Measurements from ENCODE around the gene TENM3.
"Not testable (repeated sequence)": the region's sequence is repeated elsewhere in the genome, so short reads cannot be mapped to it uniquely, and the experiment has no call there.

The TENM3 gene

DNA sequence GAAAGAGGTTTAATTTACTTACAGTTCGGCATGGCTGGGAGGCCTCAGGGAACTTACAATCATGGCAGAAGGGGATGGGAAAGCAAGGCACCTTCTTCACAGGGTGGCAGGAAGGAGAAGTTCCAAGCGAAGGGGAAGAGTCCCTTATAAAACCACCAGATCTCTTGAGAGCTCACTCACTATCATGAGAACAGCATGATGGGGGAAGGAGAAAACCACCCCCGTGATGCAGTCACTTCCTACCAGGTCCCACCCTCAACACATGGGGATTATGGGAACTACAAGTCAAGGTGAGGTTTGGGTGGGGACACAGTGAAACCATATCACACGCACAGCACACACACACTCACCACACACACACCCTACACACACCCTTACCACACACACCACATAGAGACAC is 569.7 kb downstream of the TENM3 start:
- no peak overlapping the region for H3K27ac ChIP-seq
- TF ChIP-seq ZFX (IDR thresholded peaks at IDR 0.05; ENCODE audit: borderline replicate concordance): no peak
- TF ChIP-seq, protein P1, sequence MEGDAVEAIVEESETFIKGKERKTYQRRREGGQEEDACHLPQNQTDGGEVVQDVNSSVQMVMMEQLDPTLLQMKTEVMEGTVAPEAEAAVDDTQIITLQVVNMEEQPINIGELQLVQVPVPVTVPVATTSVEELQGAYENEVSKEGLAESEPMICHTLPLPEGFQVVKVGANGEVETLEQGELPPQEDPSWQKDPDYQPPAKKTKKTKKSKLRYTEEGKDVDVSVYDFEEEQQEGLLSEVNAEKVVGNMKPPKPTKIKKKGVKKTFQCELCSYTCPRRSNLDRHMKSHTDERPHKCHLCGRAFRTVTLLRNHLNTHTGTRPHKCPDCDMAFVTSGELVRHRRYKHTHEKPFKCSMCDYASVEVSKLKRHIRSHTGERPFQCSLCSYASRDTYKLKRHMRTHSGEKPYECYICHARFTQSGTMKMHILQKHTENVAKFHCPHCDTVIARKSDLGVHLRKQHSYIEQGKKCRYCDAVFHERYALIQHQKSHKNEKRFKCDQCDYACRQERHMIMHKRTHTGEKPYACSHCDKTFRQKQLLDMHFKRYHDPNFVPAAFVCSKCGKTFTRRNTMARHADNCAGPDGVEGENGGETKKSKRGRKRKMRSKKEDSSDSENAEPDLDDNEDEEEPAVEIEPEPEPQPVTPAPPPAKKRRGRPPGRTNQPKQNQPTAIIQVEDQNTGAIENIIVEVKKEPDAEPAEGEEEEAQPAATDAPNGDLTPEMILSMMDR (IDR thresholded peaks at IDR 0.05): no peak

DNA sequence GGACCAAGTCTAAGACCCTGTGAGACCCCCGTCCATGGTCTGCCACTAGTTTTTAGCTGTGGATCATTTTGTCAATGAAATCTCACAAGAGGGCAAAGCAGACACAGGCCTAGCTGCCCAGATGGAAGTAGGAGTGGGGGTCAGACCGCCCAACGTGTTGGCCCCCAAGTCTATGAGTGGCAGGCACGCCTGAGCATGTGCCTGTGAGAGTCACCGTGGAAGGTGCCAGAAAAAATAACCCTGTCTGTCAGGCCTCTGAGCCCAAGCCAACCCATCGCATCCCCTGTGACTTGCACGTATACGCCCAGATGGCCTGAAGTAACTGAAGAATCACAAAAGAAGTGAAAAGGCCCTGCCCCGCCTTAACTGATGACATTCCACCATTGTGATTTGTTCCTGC is 570.9 kb downstream of the TENM3 start:
- not testable (repeated sequence) for H3K27ac ChIP-seq

GRCh38 chr4:182818926-182819730 is 575.9 kb downstream of the TENM3 start:
- H3K27ac ChIP-seq: no peak overlapping the region
- TF ChIP-seq, protein P1 (IDR thresholded peaks at IDR 0.05): no peak
- no peak for TF ChIP-seq ZFX (IDR thresholded peaks at IDR 0.05; ENCODE audit: borderline replicate concordance)

GRCh38 chr4:182819751-182820150 is 576.5 kb downstream of the TENM3 start:
- no peak overlapping the region for H3K27ac ChIP-seq
- TF ChIP-seq, protein P1 (IDR thresholded peaks at IDR 0.05): no peak
- no peak for TF ChIP-seq ZFX (IDR thresholded peaks at IDR 0.05; ENCODE audit: borderline replicate concordance)

DNA sequence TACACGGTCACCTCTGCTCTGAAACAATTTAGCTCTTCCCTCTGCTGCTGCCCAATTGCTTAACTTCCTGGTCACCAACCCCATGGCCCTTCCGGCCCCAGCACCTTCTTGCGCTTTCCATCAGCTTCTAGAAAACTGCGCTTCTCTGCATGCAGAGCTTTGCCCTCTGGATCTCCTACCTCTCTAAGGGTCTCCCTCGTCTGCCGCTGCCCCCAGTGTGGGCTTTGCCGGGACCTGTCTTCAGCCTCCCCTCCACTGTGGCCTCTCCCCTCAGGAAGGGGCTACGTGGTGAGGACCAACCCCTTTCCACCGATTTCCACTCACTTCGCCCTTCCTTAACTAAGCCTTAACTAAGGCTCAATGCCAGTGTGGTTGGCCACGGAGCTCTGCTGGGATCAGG is 579.4 kb downstream of the TENM3 start:
- no peak overlapping the region for H3K27ac ChIP-seq
- TF ChIP-seq, protein P1 (IDR thresholded peaks at IDR 0.05): no peak
- TF ChIP-seq ZFX (IDR thresholded peaks at IDR 0.05; ENCODE audit: borderline replicate concordance): no peak

DNA sequence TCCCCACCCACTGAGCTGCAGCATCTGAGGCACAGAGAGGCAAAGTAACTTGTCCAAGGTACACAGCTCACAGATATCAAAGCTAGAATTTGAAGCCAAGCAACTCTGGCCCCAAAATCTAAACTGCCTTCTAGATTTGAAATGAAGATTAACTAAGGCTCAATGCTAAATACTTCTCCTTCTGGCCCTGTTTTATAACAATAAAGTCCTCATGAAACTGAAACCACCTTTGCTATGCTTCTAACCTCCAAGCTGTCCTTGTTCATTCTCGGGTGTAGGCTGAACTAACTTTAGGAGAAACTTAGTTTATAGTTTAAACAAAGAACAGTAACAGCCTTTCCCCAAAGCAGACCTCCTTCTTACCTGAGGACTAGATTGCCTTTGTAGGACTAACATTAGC is 580.4 kb downstream of the TENM3 start:
- no peak for TF ChIP-seq ZFX (IDR thresholded peaks at IDR 0.05; ENCODE audit: borderline replicate concordance)
- TF ChIP-seq, protein P1 (IDR thresholded peaks at IDR 0.05): no peak
- no peak overlapping the region for H3K27ac ChIP-seq

DNA sequence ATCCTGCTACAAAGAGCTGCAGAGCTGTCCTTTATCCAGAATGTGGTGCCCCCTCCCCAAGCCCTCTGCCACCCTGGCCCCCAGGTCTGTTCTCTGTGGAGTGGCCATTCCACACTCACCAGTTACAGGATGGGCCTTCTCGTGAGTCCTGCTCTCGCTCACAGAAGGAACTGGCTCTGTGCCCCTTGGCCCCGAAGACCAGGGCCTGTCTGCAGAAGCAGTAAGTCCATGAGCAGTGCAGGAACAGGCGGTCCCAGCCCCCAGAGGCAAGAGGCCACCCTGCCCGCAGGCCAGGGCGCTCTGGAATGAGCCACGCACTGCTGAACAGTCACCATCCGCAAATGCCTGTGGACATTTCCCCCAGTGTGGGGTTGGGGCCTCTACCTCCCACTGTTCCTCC is 581.8 kb downstream of the TENM3 start:
- no peak overlapping the region for H3K27ac ChIP-seq
- TF ChIP-seq ZFX (IDR thresholded peaks at IDR 0.05; ENCODE audit: borderline replicate concordance): no peak
- TF ChIP-seq, protein P1 (IDR thresholded peaks at IDR 0.05): no peak

GRCh38 chr4:182825786-182826185 is 582.6 kb downstream of the TENM3 start:
- H3K27ac ChIP-seq: no peak overlapping the region
- TF ChIP-seq, protein P1 (IDR thresholded peaks at IDR 0.05): no peak
- TF ChIP-seq ZFX (IDR thresholded peaks at IDR 0.05; ENCODE audit: borderline replicate concordance): no peak
